GM12874 (cell line): ENCODE measurements around the gene BNIP3.

Experiments
- CTCF ChIP-seq: IDR thresholded peaks from 2 replicates; pipeline ENCODE4 v1.5.1; 2011; ENCODE audit warnings: low read depth, mild to moderate bottlenecking, control low read depth, low read length, moderate library complexity; ENCODE audit not compliant: insufficient read depth

The BNIP3 gene

GRCh38 chr10:131930586-131931330 is 51.0 kb downstream of the BNIP3 start:
- no peak for TF ChIP-seq CTCF

- no peak for TF ChIP-seq CTCF
Measured at GRCh38 chr10:131930150-131930549, 51.6 kb downstream of the BNIP3 start.

- no peak for TF ChIP-seq CTCF
Measured at GRCh38 chr10:131929122-131929845, 52.4 kb downstream of the BNIP3 start.

- TF ChIP-seq CTCF, result no peak
Measured at GRCh38 chr10:131928248-131929095, 53.3 kb downstream of the BNIP3 start.

GRCh38 chr10:131926743-131927595 is 54.8 kb downstream of the BNIP3 start:
- no peak for TF ChIP-seq CTCF

- no peak for TF ChIP-seq CTCF
Measured at GRCh38 chr10:131926253-131926652, 55.5 kb downstream of the BNIP3 start.
